ENCODE measurements around the gene MACO1.

Gene MACO1

DNA sequence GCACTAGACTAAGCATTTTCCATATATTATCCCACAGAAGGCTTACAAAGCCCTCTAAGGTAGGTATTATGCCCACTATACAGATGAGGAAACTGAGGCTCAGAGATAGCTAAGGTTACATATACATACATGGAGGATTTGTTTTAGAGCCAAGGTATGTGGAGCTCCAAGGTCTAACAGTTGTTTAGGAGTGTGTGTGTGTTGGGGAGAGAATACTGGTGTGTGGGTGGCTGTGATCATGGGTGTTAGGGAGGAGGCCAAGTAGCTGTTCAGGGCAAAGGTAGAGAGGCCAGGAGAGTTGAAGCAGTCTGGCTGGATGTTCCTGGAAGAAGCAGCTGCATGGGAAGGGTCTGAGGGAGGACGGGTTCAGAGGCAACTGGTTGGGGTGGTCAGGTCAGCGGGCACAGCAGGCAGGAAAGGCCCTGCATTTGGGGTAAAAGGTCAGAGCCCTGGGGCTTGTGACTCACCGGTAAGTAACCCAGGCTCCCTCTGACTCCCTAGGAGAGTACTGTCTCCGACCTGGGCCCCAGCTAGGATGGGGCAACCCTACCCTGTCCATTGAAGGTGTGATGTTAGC is 107.6 kb downstream of the MACO1 start:
- no peak for DNase-seq (ENCODE audit: low read depth)
- no peak overlapping the region for H3K4me3 ChIP-seq (replicated peaks; ENCODE audit: low read depth, low read length)
- TF ChIP-seq, protein P1, sequence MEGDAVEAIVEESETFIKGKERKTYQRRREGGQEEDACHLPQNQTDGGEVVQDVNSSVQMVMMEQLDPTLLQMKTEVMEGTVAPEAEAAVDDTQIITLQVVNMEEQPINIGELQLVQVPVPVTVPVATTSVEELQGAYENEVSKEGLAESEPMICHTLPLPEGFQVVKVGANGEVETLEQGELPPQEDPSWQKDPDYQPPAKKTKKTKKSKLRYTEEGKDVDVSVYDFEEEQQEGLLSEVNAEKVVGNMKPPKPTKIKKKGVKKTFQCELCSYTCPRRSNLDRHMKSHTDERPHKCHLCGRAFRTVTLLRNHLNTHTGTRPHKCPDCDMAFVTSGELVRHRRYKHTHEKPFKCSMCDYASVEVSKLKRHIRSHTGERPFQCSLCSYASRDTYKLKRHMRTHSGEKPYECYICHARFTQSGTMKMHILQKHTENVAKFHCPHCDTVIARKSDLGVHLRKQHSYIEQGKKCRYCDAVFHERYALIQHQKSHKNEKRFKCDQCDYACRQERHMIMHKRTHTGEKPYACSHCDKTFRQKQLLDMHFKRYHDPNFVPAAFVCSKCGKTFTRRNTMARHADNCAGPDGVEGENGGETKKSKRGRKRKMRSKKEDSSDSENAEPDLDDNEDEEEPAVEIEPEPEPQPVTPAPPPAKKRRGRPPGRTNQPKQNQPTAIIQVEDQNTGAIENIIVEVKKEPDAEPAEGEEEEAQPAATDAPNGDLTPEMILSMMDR (IDR thresholded peaks at IDR 0.05; ENCODE audit: low read length, missing control alignments), result no peak

DNA sequence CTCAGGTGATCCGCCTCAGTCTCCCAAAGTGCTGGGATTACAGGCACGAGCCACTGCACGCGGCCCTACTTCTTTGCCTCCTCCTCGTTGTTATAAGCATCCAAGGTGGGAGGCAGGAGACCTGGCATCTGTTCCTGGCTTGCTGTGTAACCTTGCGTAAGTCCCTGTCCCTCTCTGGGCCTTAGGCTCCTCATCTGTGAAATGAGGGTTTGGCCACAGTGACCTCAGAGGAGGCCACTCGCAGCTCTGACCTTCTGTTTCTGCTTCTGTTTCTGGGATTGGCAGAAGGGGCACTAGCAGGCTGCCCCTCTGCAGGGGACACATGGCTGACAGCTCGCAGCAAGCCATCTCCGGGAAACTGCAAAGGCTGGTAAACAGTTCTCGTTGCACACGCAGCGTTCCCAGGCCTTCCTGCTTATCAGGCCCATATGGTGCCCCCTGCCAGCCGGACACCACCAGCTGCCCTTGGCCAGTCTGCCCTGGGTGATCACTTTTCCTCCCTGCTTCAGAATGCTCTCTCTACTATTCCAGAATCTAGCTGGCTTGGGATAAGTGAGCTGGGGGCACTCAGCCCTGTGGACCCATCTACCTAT is 110.1 kb downstream of the MACO1 start:
- TF ChIP-seq, protein P1 (IDR thresholded peaks at IDR 0.05; ENCODE audit: low read length, missing control alignments), result no peak
- DNase-seq (ENCODE audit: low read depth), result no peak
- H3K4me3 ChIP-seq (replicated peaks; ENCODE audit: low read depth, low read length), result no peak overlapping the region

DNA sequence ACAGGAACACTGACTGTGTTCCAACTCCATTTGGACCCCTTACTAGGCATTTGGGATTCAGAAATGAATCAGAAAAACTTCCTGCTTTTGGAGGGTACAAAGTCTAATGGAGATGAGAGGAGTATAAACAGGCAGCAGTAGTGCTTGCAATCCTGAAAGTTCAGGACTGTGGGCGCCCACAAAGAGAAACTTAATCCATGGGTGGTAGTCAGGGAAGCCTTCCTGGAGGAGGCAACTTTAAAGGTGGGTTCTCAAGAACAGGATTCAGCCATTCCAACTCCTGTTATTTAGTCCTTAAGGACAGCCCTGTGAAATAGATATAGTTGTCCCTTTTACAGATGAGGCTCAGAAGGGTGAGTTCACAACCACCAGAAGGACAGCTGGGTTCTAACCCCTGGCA is 110.7 kb downstream of the MACO1 start:
- no peak overlapping the region for H3K4me3 ChIP-seq (replicated peaks; ENCODE audit: low read depth, low read length)
- TF ChIP-seq, protein P1 (IDR thresholded peaks at IDR 0.05; ENCODE audit: low read length, missing control alignments), result no peak
- DNase-seq (ENCODE audit: low read depth), result no peak

DNA sequence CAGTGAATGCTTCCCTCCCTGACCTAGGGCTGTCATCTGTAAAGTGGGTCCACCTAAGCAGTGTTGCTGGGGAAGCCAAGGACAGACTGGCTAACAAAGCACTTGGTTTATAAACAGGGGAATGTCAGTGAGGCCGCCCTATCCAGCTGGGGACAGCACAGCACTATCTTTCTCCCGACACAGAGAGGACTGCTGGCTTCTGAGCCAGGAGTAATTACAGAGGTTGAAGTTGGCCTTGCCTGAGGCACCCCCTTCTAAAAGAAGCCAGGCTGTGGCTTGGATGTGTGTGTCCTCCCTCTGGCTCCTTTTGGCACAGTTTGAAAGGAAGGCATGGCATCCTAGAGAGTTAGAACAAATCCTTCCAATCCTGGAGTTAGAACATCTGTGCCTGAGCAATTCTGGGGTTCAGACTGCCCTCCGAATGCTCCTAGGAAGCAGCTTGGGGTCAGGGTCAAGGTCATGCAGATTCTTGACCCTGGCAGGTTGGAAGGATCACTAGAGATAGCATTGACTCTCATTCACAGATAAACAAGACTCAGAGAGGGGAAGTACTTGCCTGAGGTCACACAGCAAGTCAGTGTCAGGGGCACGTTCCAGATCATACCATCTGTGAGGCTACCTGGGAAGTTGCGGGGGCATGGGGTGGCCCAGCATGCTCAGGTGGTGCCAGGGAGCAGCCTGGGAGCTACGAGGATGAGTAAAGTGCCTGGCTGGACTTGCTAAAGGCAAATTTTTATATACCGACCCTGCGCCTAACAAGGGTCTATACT is 111.4 kb downstream of the MACO1 start:
- TF ChIP-seq, protein P1 (IDR thresholded peaks at IDR 0.05; ENCODE audit: low read length, missing control alignments), result no peak

DNA sequence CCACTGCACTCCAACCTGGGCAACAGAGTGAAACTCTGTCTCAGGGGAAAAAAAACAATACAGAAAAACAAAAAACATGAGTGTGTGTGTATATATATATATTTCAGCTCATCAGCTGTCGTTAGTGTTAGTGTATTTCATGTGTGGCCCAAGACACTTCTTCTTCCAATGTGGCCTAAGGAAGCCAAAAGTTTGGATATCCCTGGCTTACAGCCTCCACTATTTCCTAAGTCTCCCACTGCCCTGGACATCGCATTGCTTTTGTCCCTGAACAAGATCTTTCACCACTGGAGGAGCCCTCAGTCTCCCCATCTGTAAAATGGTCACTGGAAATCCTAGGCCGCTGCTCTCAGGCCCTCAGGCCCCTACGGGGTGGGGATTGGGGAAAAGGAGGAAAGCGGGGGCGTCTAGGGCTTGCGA is 112.3 kb downstream of the MACO1 start:
- TF ChIP-seq, protein P1 (IDR thresholded peaks at IDR 0.05; ENCODE audit: low read length, missing control alignments), result no peak
- H3K4me3 ChIP-seq (replicated peaks; ENCODE audit: low read depth, low read length), result no peak overlapping the region
- DNase-seq (ENCODE audit: low read depth), result no peak

More for the DNA sequence above, 111.4 kb downstream of the MACO1 start:
- no peak overlapping the region for H3K4me3 ChIP-seq (replicated peaks; ENCODE audit: low read depth, low read length)
- DNase-seq (ENCODE audit: low read depth), result no peak

DNA sequence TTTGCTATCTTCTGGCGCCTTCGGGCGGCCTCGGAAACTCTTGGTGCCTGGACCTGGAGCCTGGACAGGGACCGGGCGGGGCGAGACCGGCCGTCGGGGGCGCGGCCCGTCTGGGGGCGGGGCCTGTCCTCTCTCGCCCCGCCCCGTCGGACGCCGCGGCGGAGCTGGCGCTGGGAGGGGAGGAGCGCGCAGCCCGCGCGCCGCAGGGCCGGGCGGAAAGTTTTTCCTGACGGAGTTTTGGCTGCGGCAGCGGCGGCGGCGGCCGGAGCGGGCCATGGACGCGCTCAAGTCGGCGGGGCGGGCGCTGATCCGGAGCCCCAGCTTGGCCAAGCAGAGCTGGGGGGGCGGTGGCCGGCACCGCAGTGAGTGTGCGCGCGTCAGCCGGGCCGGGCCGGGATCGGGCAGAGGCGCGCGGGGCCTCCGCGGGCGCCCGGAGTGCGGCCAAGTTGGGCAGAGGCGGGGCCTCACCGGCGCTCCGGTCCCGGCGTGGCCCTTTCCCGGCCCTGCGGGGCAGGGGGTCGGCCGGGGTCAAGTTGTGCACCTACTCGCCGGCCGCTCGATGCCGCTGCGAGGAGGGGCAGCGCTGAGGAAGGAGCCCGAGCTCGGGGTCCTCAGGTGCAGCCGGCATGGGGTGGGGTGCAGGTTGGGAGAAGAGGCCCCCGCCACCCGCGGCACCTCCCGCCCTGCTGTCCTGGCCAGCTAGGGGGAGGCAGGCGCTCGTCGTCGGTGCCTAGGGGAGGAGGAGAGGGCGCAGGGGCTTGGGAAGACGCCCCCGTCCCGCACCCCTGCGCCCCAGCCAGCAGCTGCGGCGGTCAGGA is 112.9 kb downstream of the MACO1 start, which contains the start of gene LDLRAP1:
Gene LDLRAP1, plus strand, starts transcription at position 182 of the 818 bp plus-strand sequence. Its CDS starts 93 bp downstream, at position 275.
- TF ChIP-seq, protein P1 (IDR thresholded peaks at IDR 0.05; ENCODE audit: low read length, missing control alignments), result no peak
- DNase-seq (ENCODE audit: low read depth), result peak; percentile 75
- H3K4me3 ChIP-seq (replicated peaks; ENCODE audit: low read depth, low read length), result peak within 1 kb of the TSS; percentile 69

All from fibroblast of pulmonary artery (primary cell).